SK-N-SH treated with all-trans-retinoic acid at 6 μM for 48 hours (cell line): ENCODE results near the gene NEAT1.

Source experiments
- ATAC-seq: fragments of 200-7000 bp; cut with Tn5 transposase; 3 replicates; pipeline ENCODE4 v1.9.1; 2020; ENCODE audit warnings: mild to moderate bottlenecking, moderate library complexity
- CSDC2 ChIP-seq: fragments of 250-450 bp; sonication (Bioruptor Pico); IDR thresholded peaks from 2 replicates; pipeline ENCODE4 v1.5.0; 2020; ENCODE audit warnings: mild to moderate bottlenecking, moderate library complexity
- ESRRG ChIP-seq: fragments of 250-450 bp; sonication (Bioruptor Pico); IDR thresholded peaks from 2 replicates; pipeline ENCODE4 v1.6.1; 2021; ENCODE audit warnings: mild to moderate bottlenecking
- PATZ1 ChIP-seq: fragments of 250-450 bp; sonication (Bioruptor Pico); IDR thresholded peaks from 2 replicates; pipeline ENCODE4 v1.8.0; 2020; ENCODE audit warnings: mild to moderate bottlenecking, moderate library complexity, borderline replicate concordance
- SNAI2 ChIP-seq: fragments of 250-450 bp; sonication (Bioruptor Pico); IDR thresholded peaks from 2 replicates; pipeline ENCODE4 v1.5.0; 2020; ENCODE audit warnings: mild to moderate bottlenecking, moderate library complexity
- TCF4 ChIP-seq: fragments of 250-450 bp; sonication (Bioruptor Pico); IDR thresholded peaks from 2 replicates; pipeline ENCODE4 v1.8.0; 2021; ENCODE audit warnings: mild to moderate bottlenecking, moderate library complexity, borderline replicate concordance
- TOX ChIP-seq: fragments of 250-450 bp; sonication (Bioruptor Pico); IDR thresholded peaks from 2 replicates; pipeline ENCODE4 v1.8.0; 2021; ENCODE audit warnings: mild to moderate bottlenecking, moderate library complexity, borderline replicate concordance
- TSHZ2 ChIP-seq: fragments of 250-450 bp; sonication (Bioruptor Pico); IDR thresholded peaks from 2 replicates; pipeline ENCODE4 v1.5.0; 2020; ENCODE audit warnings: mild to moderate bottlenecking, moderate library complexity
- ZC3H10 ChIP-seq: fragments of 250-450 bp; sonication (Bioruptor Pico); IDR thresholded peaks from 2 replicates; pipeline ENCODE4 v1.5.1; 2021; ENCODE audit warnings: mild to moderate bottlenecking, moderate library complexity
- ZFP30 ChIP-seq: fragments of 450-650 bp; formaldehyde crosslinking; IDR thresholded peaks from 2 replicates; pipeline ENCODE4 v1.5.0; 2022; ENCODE audit warnings: mild to moderate bottlenecking, moderate library complexity
- ZNF70 ChIP-seq: fragments of 450-650 bp; formaldehyde crosslinking; IDR thresholded peaks from 2 replicates; pipeline ENCODE4 v1.5.0; 2020; ENCODE audit warnings: mild to moderate bottlenecking, moderate library complexity
- ZNF8 ChIP-seq: fragments of 450-650 bp; formaldehyde crosslinking; IDR thresholded peaks from 2 replicates; pipeline ENCODE4 v1.5.0; 2020; ENCODE audit warnings: mild to moderate bottlenecking, moderate library complexity

The NEAT1 gene

DNA sequence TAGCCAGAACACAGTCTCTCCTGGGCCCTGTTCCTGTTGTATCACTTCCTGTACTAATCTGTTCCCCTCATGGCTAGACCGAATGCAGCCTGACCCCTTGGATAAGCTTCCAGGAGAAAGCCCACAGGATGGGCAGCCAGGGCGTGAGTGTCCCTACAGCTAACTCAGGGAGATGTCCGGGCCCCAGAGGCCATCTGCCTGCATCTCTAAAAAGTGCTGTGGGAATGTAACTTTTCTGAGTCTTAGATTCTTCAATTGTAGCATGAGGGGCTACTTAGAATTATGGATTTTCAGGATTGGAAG, 68.5 kb downstream of the NEAT1 start:
- no peak for ATAC-seq
- TF ChIP-seq ZNF70 (CRISPR knock-in tag) (no peak), ZNF8 (CRISPR knock-in tag) (no peak), ZC3H10 (no peak), ESRRG (CRISPR knock-in tag) (no peak), TCF4 (CRISPR knock-in tag) (no peak), SNAI2 (CRISPR knock-in tag) (no peak)

DNA sequence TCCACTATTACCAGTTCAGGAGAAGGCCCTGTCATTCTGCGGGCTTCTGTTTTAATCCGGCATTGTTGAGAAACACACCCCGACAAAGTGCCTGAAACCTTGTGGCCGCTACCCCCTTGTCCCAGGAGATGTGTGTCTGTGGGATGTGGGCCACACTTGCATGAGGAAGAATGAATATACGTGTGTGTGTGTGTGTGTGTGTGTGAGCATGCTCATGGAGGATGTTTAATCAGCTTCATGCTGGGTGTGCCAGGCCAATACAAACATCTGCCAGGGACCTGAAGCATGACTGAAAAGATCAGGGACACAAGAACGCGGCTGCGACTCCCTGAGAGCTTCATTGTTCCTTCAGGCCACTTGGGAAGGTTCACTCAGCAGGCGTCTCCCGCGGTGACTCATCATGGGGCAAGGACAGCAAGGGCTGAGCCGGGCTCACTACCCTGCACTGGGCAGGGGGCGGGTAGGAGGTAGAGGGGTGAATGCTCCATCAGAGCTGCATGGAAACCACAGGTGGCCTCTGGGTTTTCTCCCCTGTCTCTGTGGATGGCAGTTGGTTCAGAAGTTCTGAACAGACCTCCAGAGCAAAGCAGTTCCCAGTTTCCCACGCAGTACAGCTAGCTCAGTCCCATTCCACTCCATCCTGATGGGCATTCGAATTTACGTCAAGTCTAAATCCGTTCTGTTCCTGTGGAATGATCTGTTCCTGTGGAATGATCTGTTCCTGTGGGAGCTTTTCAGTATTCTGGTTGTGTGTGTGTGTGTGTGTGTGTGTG, 69.2 kb downstream of the NEAT1 start:
- ATAC-seq: peak; percentile 16
- TF ChIP-seq ESRRG (CRISPR knock-in tag): no peak
- 0 out of 2 replicates have a peak, but pooled peaks have one; percentile 40 for TF ChIP-seq TOX (CRISPR knock-in tag)
- TF ChIP-seq CSDC2 (CRISPR knock-in tag): peak; percentile 77; the same call in 1 of the 2 replicates

DNA sequence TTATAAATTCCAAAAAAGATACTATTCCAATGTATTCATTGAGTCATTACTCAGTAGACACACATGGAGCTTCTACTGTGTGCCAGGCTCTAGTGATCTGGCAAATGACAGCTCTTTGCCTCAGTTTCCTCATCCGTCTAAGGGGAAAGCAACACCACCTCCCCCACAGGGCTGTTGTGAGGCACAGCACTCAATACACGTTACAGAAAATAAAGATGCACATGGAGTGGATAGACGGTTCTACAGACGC, 69.7 kb downstream of the NEAT1 start:
- no peak for ATAC-seq
- TF ChIP-seq SNAI2 (CRISPR knock-in tag): no peak
- TF ChIP-seq CSDC2 (CRISPR knock-in tag): peak; percentile 87

- ATAC-seq: peak; percentile 22
- TF ChIP-seq CSDC2 (CRISPR knock-in tag) (peak; percentile 4; the same call in 1 of the 2 replicates), TSHZ2 (CRISPR knock-in tag) (no peak), PATZ1 (CRISPR knock-in tag) (0 out of 2 replicates have a peak, but pooled peaks have one; percentile 46)
Measured at GRCh38 chr11:65492637-65493366, 70.2 kb downstream of the NEAT1 start.

GRCh38 chr11:65493367-65494176, 71.0 kb downstream of the NEAT1 start:
- TF ChIP-seq ZFP30 (no peak), ESRRG (CRISPR knock-in tag) (no peak)
- ATAC-seq: peak; percentile 39
